DND-41 (cell line): ENCODE measurements around the gene RNF150.
"Not testable (repeated sequence)": the region's sequence is repeated elsewhere in the genome, so short reads cannot be mapped to it uniquely, and the experiment has no call there.

Source experiments
- ATAC-seq: fragments of 200-7000 bp; cut with Tn5 transposase; 3 replicates; pipeline ENCODE4 v1.9.1; 2021; ENCODE audit warnings: low read depth; ENCODE audit not compliant: insufficient read depth
- DNase-seq: peaks from one replicate; pipeline ENCODE4 v3.0.0-alpha.2; 2020
- H2AFZ ChIP-seq: 2 replicates; pipeline ENCODE4 v1.6.0; 2012; ENCODE audit warnings: low read depth, low read length
- H3K27ac ChIP-seq: 2 replicates; pipeline ENCODE4 v1.5.1; 2012; ENCODE audit warnings: low read length, inconsistent platforms
- H3K27me3 ChIP-seq: fragments of 200-600 bp; sonication (generic); 2 replicates; pipeline ENCODE4 v1.6.0; 2012; ENCODE audit warnings: low read length, mild to moderate bottlenecking, inconsistent platforms; ENCODE audit not compliant: insufficient read depth, poor library complexity
- H3K36me3 ChIP-seq: 2 replicates; pipeline ENCODE4 v1.5.1; 2012; ENCODE audit warnings: low read length, inconsistent platforms; ENCODE audit not compliant: insufficient read depth
- H3K4me1 ChIP-seq: 2 replicates; pipeline ENCODE4 v1.5.1; 2012; ENCODE audit warnings: mild to moderate bottlenecking, low read length; ENCODE audit not compliant: insufficient read depth
- H3K4me2 ChIP-seq: 2 replicates; pipeline ENCODE4 v1.6.0; 2012; ENCODE audit warnings: mild to moderate bottlenecking, moderate library complexity, low read length, inconsistent platforms; ENCODE audit not compliant: insufficient read depth
- H3K4me3 ChIP-seq, 2 experiments: fragments of 200-600 bp in 1 of 2; shearing (Covaris generic) in 1 of 2; 2 replicates each; pipeline ENCODE4 v1.5.1; 2012 to 2016; ENCODE audit warnings: inconsistent platforms in 2 of 2, low read length in 2 of 2, mild to moderate bottlenecking in 2 of 2, low read depth in 1 of 2, moderate library complexity in 1 of 2
- H3K79me2 ChIP-seq: 2 replicates; pipeline ENCODE4 v1.6.0; 2012; ENCODE audit warnings: low read length, inconsistent platforms; ENCODE audit not compliant: insufficient read depth
- H3K9ac ChIP-seq: 2 replicates; pipeline ENCODE4 v1.6.0; 2012; ENCODE audit warnings: low read depth, mild to moderate bottlenecking, inconsistent platforms, low read length, moderate library complexity
- H3K9me3 ChIP-seq: 2 replicates; pipeline ENCODE4 v1.5.1; 2012; ENCODE audit warnings: low read length, moderate library complexity, mild to moderate bottlenecking, inconsistent platforms; ENCODE audit not compliant: insufficient read depth, severe bottlenecking
- H4K20me1 ChIP-seq: 2 replicates; pipeline ENCODE4 v1.6.0; 2012; ENCODE audit warnings: low read length; ENCODE audit not compliant: insufficient read depth
- EZH2 ChIP-seq: IDR thresholded peaks from 3 replicates; pipeline ENCODE4 v1.6.1; 2012; ENCODE audit warnings: borderline replicate concordance, low read depth, mild to moderate bottlenecking, moderate library complexity, low read length, inconsistent platforms; ENCODE audit not compliant: severe bottlenecking
- TF ChIP-seq, protein P1 (sequence below): IDR thresholded peaks from 2 replicates; pipeline ENCODE4 v1.5.1; 2012; ENCODE audit warnings: borderline replicate concordance, low read length, moderate library complexity, mild to moderate bottlenecking; ENCODE audit not compliant: poor library complexity, severe bottlenecking; ENCODE audit errors: extremely low read depth

RNF150 gene

DNA sequence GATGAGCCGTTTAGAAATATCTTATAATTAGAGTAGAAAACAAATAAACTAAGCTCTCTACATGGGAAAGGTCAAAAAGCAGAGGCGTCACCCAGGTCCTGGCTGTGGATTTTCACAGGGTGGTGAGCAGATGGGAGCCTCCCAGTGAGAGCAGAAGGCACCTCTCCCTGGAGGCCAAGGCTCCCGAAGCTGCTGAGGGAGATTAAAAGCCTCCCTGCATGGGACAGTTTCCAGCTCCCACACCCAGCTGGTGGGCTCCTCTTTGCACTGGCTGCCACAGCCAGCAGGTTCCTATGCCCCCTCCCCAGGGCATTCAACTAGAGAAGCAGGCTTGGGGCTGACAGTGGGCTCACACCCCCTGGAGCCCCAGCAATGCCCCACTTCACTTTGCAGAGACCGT, 321.8 kb downstream of the RNF150 start:
- Histone ChIP-seq H3K4me2 (no peak overlapping the region), H3K27ac (no peak overlapping the region), H3K79me2 (no peaks in the 10 kb centered on the region), H2AFZ (no peak overlapping the region), H3K9ac (no peak overlapping the region), H3K27me3 (peaks cover 3% of the 10 kb centered on the region), H3K9me3 (no peaks in the 10 kb centered on the region), H3K4me1 (no peaks in the 10 kb centered on the region), H3K36me3 (no peaks in the 10 kb centered on the region), H3K4me3 (no peak overlapping the region), H4K20me1 (no peaks in the 10 kb centered on the region)
- ATAC-seq (no peak), DNase-seq (no peak)
- TF ChIP-seq, protein P1, sequence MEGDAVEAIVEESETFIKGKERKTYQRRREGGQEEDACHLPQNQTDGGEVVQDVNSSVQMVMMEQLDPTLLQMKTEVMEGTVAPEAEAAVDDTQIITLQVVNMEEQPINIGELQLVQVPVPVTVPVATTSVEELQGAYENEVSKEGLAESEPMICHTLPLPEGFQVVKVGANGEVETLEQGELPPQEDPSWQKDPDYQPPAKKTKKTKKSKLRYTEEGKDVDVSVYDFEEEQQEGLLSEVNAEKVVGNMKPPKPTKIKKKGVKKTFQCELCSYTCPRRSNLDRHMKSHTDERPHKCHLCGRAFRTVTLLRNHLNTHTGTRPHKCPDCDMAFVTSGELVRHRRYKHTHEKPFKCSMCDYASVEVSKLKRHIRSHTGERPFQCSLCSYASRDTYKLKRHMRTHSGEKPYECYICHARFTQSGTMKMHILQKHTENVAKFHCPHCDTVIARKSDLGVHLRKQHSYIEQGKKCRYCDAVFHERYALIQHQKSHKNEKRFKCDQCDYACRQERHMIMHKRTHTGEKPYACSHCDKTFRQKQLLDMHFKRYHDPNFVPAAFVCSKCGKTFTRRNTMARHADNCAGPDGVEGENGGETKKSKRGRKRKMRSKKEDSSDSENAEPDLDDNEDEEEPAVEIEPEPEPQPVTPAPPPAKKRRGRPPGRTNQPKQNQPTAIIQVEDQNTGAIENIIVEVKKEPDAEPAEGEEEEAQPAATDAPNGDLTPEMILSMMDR = no peak
- no peak for TF ChIP-seq EZH2

DNA sequence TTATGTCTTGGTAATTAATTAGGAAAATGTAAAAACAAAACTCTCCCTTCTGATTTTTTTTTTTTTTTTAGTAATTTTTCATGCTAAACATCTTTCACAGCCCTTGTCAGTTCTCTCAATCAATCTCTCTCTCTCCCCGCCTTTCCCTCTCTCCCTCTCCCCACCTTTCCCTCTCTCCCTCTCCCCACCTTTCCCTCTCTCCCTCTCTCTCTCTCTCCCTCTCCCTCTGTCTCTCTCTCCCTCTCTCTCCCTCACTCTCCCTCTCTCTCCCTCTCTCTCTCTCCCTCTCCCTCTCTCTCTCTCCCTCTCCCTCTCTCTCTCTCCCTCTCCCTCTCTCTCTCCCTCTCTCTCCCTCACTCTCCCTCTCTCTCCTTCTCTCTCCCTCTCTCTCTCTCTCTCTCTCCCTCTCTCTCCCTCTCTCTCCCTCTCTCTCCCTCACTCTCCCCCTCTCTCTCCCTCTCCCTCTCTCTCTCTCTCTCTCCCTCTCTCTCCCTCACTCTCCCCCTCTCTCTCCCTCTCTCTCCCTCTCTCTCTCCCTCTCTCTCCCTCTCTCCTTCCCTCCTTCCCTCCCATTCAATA, 322.6 kb downstream of the RNF150 start:
- not testable (repeated sequence) for H3K4me2 ChIP-seq, H3K27ac ChIP-seq, H3K4me1 ChIP-seq, DNase-seq, H3K4me3 ChIP-seq, H4K20me1 ChIP-seq, H3K9ac ChIP-seq, H3K36me3 ChIP-seq, H3K9me3 ChIP-seq, H2AFZ ChIP-seq, H3K27me3 ChIP-seq, H3K79me2 ChIP-seq, ATAC-seq
